Endothelial cell (in vitro differentiated cells): ENCODE results near the gene ECHS1. TPM values are rescaled to one million over a fixed set of nuclear protein-coding genes. Genes with fewer than 3 reads are reported as not detected.

ENCODE experiments used
- DNase-seq: peaks from one replicate; pipeline ENCODE4 v3.0.0; 2021; ENCODE audit warnings: low spot score
- H3K27ac Mint-ChIP-seq: one replicate; pipeline ENCODE4 v1.8.0; 2021; ENCODE audit warnings: mixed read lengths, inconsistent platforms; ENCODE audit not compliant: unreplicated experiment
- H3K27me3 Mint-ChIP-seq: one replicate; pipeline ENCODE4 v1.8.0; 2021; ENCODE audit warnings: mild to moderate bottlenecking, moderate library complexity, mixed read lengths, inconsistent platforms; ENCODE audit not compliant: unreplicated experiment
- H3K36me3 Mint-ChIP-seq: one replicate; pipeline ENCODE4 v1.8.0; 2021; ENCODE audit warnings: mild to moderate bottlenecking, low read depth, mixed read lengths, inconsistent platforms; ENCODE audit not compliant: unreplicated experiment
- H3K4me1 Mint-ChIP-seq: one replicate; pipeline ENCODE4 v1.8.0; 2021; ENCODE audit warnings: mild to moderate bottlenecking, mixed read lengths, inconsistent platforms; ENCODE audit not compliant: unreplicated experiment
- H3K4me3 Mint-ChIP-seq: one replicate; pipeline ENCODE4 v1.8.0; 2021; ENCODE audit warnings: mild to moderate bottlenecking, mixed read lengths, inconsistent platforms; ENCODE audit not compliant: unreplicated experiment
- H3K9me3 Mint-ChIP-seq: one replicate; pipeline ENCODE4 v1.8.0; 2021; ENCODE audit warnings: mixed read lengths, inconsistent platforms; ENCODE audit not compliant: unreplicated experiment
- CTCF ChIP-seq: fragments of 200-600 bp; sonication (generic); IDR thresholded peaks from one replicate; pipeline ENCODE4 v1.5.0; 2021; ENCODE audit warnings: antibody characterized with exemption; ENCODE audit not compliant: unreplicated experiment
- total RNA-seq: library from RNA; stranded (reverse); fragmentation: NEBNext Ultra II Directional; extraction: Animal tissue kit (Norgen Biotek cat#: 25700); gene quantifications from one replicate; pipeline ENCODE4 v1.2.1, GENCODE V29; 2021; ENCODE audit not compliant: unreplicated experiment

ECHS1 gene
- total RNA-seq, 1 donor from 2014 or later = 69.6 TPM

- Mint-ChIP-seq H3K27ac (no peak overlapping the region), H3K9me3 (no peaks in the 10 kb centered on the region), H3K27me3 (peaks cover 4% of the 10 kb centered on the region), H3K36me3 (no peaks in the 10 kb centered on the region), H3K4me3 (no peak overlapping the region), H3K4me1 (no peaks in the 10 kb centered on the region)
- no peak for TF ChIP-seq CTCF
- DNase-seq = no peak
Observed at GRCh38 chr10:133350950-133351329, 22.2 kb downstream of the ECHS1 start.

- no peaks in the 10 kb centered on the region for H3K36me3 Mint-ChIP-seq
- no peak for TF ChIP-seq CTCF
- peaks cover 4% of the 10 kb centered on the region for H3K27me3 Mint-ChIP-seq
- DNase-seq = no peak
- H3K27ac Mint-ChIP-seq = no peak overlapping the region
- no peaks in the 10 kb centered on the region for H3K9me3 Mint-ChIP-seq
- H3K4me1 Mint-ChIP-seq = no peaks in the 10 kb centered on the region
- H3K4me3 Mint-ChIP-seq = no peak overlapping the region
Observed at GRCh38 chr10:133350283-133350949, 22.7 kb downstream of the ECHS1 start.

- Mint-ChIP-seq H3K27ac (no peak overlapping the region), H3K4me1 (no peaks in the 10 kb centered on the region), H3K4me3 (no peak overlapping the region), H3K36me3 (no peaks in the 10 kb centered on the region), H3K27me3 (peaks cover 4% of the 10 kb centered on the region), H3K9me3 (no peaks in the 10 kb centered on the region)
- no peak for TF ChIP-seq CTCF
- DNase-seq = no peak
Observed at GRCh38 chr10:133349577-133350011, 23.6 kb downstream of the ECHS1 start.

GRCh38 chr10:133349160-133349568, 24.0 kb downstream of the ECHS1 start:
- Mint-ChIP-seq H3K36me3 (no peaks in the 10 kb centered on the region), H3K4me1 (no peaks in the 10 kb centered on the region), H3K4me3 (no peak overlapping the region), H3K27me3 (peaks cover 4% of the 10 kb centered on the region), H3K9me3 (no peaks in the 10 kb centered on the region), H3K27ac (peak overlapping the region; percentile 37)
- TF ChIP-seq CTCF = no peak
- no peak for DNase-seq

GRCh38 chr10:133347710-133348517, 25.2 kb downstream of the ECHS1 start:
- Mint-ChIP-seq H3K9me3 (no peaks in the 10 kb centered on the region), H3K4me3 (no peak overlapping the region), H3K27ac (no peak overlapping the region), H3K27me3 (peaks cover 4% of the 10 kb centered on the region), H3K36me3 (no peaks in the 10 kb centered on the region), H3K4me1 (no peaks in the 10 kb centered on the region)
- TF ChIP-seq CTCF = no peak
- no peak for DNase-seq
